HG02610 (cell line): ENCODE measurements around the gene TMEM235.
"Not testable (repeated sequence)": the region's sequence is repeated elsewhere in the genome, so short reads cannot be mapped to it uniquely, and the experiment has no call there.

Experiments
- ATAC-seq: cut with Tn5 transposase; IDR thresholded peaks from one replicate; pipeline ENCODE4 v1.9.1; 2021; ENCODE audit warnings: mild to moderate bottlenecking, moderate library complexity; ENCODE audit not compliant: unreplicated experiment

The TMEM235 gene

DNA sequence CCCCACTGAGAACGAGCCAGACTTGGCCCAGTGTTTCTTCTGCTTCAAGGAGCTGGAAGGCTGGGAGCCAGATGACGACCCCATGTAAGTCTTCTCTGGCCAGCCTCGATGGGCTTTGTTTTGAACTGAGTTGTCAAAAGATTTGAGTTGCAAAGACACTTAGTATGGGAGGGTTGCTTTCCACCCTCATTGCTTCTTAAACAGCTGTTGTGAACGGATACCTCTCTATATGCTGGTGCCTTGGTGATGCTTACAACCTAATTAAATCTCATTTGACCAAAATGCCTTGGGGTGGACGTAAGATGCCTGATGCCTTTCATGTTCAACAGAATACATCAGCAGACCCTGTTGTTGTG is 16.7 kb upstream of the TMEM235 start:
- ATAC-seq: no peak

DNA sequence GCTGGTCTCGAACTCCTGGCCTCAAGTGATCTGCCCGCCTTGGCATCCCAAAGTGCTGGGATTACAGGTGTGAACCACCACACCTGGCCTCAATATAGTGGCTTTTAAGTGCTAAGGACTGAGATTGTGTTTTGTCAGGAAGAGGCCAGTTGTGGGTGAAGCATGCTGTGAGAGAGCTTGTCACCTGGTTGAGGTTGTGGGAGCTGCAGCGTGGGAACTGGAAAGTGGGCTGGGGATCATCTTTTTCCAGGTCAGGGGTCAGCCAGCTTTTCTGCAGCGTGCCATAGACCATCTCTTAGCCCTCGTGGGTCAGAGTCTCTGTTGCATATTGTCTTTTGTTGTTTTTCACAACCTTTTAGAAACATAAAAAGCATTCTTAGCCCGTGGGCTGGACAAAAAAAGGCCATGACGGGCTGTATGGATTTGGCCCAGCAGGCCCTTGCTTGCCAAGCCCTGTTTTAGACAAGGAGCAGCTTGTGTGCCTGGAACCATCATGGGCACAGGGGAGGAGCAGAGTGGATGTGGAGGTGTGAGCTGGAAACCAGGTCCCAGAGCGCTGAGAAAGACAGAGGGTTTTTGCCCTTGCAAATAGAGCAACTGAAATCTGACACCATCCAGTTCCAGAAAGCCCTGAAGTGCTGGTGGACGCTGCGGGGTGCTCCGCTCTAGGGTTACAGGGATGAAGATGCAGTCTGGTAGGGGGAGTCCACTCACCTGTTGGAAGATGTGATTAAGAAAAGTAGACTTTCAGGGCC is 11.9 kb upstream of the TMEM235 start:
- no peak for ATAC-seq

DNA sequence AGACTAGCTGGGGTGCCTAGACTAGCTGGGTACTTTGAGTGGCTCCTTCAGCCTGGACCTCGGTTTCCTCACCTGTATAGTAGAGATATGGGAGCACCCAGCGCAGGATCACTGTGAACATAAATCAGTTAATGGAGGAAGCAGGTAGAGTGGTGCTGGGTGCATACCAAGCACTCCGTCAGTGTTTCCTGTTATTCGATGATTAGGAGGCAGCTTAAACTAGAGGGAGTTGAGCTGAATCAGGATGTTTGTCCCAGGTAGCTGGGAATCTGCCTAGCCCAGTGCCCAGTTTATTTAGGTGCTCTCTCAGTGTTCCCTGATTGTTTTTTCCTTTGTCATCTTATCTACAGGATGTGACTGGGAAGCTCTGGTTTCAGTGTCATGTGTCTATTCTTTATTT is 8.4 kb upstream of the TMEM235 start:
- ATAC-seq: no peak

DNA sequence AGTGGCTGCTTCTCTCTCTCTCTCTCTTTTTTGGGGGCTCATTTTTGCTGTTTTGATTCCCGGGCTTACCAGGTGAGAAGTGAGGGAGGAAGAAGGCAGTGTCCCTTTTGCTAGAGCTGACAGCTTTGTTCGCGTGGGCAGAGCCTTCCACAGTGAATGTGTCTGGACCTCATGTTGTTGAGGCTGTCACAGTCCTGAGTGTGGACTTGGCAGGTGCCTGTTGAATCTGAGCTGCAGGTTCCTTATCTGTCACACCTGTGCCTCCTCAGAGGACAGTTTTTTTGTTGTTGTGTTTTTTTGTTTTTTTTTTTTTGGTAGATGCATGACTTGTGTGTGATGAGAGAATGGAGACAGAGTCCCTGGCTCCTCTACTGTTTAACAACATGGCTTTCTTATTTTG is 7.7 kb upstream of the TMEM235 start:
- ATAC-seq: no peak

DNA sequence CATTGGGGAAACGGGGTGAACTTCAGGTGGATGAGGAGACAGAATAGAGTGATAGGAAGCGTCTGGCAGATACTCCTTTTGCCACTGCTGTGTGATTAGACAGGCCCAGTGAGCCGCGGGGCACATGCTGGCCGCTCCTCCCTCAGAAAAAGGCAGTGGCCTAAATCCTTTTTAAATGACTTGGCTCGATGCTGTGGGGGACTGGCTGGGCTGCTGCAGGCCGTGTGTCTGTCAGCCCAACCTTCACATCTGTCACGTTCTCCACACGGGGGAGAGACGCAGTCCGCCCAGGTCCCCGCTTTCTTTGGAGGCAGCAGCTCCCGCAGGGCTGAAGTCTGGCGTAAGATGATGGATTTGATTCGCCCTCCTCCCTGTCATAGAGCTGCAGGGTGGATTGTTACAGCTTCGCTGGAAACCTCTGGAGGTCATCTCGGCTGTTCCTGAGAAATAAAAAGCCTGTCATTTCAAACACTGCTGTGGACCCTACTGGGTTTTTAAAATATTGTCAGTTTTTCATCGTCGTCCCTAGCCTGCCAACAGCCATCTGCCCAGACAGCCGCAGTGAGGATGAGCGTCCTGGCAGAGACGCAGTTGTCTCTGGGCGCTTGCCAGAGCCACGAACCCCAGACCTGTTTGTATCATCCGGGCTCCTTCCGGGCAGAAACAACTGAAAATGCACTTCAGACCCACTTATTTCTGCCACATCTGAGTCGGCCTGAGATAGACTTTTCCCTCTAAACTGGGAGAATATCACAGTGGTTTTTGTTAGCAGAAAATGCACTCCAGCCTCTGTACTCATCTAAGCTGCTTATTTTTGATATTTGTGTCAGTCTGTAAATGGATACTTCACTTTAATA is 7.0 kb upstream of the TMEM235 start:
- ATAC-seq: no peak

DNA sequence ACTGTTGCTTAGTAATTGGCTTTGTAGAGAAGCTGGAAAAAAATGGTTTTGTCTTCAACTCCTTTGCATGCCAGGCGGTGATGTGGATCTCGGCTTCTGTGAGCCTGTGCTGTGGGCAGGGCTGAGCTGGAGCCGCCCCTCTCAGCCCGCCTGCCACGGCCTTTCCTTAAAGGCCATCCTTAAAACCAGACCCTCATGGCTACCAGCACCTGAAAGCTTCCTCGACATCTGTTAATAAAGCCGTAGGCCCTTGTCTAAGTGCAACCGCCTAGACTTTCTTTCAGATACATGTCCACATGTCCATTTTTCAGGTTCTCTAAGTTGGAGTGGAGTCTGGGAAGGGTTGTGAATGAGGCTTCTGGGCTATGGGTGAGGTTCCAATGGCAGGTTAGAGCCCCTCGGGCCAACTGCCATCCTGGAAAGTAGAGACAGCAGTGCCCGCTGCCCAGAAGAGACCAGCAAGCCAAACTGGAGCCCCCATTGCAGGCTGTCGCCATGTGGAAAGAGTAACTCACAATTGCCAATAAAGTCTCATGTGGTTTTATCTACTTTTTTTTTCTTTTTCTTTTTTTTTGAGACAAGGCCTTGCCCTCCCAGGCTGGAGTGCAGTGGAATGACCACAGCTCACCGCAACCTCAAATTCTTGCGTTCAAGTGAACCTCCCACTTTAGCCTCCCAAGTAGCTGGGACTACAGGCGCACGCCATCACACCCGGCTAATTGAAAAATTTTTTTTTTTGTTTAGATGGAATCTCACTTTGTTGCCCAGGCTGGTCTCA is 6.2 kb upstream of the TMEM235 start:
- no peak for ATAC-seq

DNA sequence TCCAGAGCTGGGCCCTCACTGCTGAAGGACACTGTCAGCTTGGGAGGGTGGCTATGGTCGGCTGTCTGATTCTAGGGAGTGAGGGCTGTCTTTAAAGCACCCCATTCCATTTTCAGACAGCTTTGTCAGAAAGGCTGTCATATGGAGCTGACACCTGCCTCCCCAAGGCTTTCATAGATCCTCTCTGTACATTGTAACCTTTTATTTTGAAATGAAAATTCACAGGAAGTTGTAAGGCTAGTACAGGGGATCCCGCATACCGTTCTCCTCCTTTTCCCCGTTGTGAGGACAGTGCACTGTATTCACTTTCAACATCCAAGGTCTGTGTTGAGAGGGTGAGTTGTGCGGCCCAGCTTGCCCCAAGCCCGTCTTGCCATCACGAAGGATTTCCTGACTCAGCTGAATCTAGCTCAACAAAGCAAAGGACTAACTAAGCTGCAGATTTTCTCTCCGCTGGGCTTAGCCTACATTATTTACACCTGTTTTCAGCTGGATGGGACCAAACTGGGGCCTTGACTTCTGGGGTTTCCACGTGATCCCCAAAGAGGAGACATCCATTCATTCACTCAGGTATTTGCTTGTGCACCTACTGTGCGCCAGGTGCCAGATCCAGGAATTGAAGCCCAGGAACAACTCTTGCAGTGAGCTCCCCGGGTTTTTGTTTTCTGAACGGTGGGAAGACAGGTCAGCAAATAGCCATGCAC is 5.2 kb upstream of the TMEM235 start:
- no peak for ATAC-seq

DNA sequence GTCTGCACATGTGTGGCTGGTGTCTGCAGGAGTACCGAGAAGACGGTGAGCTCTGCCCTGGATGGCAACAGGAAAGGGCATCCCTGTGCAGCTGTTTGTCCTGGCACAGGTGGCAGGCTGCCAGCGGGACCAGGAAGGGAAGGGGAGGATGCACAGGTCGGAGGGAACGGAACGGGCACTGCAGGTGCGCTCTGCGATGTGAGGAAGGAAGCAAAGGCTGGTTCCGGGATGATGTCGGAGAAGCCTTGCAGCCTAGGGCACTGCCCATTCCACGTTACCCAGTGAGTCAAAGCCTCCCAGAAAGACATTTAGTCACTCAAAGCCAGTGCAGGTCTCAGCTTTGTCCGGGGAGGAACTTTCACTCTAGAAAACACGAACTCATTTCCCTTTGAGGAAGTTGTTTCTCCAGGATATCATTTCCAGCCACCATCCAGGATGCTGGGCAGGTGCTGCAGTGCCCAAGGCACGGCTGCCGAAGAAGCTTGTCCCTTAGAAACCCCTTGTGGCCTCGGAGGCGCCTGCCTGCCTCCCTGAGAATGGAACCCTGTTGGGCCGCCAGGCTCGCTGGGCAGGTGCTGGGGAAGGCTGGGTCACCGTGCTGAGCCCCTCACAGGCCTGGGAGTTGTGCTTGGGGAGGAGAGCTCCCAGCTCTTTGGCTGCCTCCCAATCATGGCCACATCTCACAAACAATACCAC is 4.5 kb upstream of the TMEM235 start:
- no peak for ATAC-seq

DNA sequence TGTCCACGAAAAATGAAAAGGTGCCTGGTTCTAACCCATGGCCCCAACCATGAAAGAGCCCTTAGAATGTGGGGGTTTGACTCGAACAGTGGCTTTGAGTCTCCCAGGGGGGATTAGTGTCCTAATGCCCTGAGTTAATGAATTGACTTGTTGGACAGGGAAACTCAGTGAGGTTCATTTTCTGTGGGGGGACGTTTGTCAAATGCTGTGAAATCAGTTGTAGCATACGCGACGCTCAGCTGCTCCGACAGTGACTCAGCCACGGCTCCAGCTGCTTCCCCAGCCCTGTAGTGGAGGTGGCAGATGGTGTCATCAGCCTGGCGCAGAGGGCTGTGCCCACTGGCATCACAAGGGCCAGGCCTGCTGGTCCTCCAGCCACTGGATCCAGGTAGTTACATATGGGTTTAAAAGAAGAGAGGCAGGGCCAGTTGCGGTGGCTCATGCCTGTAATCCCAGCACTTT is 3.9 kb upstream of the TMEM235 start:
- ATAC-seq: no peak

DNA sequence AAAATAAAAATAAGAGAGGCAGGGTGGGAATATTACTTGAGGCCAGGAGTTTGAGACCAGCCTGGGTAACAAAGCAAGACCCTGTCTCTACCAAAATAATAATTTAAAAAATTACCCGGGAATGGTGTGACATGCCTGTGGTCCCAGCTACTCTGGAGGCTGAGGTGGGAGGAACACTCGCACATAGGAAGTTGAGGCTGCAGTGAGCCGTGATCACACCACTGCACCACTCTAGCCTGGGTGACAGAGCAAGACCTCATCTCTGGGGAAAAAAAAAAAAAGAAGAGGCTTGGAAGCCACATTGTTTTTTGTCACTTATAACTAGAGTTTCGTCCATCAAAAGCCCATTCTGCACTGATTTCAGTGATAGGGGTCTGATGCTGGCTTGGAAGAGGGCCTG is 3.3 kb upstream of the TMEM235 start:
- ATAC-seq: no peak

DNA sequence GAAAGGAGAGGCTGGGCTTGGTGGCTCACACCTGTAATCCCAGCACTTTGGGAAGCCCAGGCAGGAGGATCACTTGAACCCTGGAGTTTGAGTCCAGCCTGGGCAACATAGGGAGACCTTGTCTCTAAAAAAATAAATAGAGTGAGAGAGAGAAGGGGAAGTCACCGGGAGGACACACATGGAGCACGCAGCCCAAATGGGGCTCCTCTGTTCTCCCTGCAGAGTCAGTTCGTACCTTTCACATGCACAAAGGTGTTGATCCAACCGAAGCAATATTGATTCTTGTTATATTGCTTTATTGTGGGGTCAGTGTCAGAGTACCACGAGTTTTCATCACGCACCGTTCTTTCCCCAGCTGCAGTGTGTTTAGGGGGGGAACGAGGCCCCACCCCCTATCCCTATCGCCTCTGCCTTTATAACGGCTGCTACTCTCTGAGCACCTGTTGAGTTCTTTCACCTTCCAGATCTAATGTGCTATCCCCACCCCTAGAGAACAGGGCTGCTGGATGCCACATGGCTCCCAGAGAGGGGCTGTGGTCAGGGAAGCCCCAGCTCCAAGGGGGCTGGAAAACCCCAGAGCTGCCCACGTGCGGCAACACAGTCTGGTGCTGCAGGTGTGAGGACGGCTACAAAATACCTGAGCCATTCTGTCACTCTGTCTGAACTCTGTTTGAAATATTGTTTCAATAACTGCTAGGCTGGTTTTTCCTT is 1.0 kb upstream of the TMEM235 start:
- no peak for ATAC-seq

DNA sequence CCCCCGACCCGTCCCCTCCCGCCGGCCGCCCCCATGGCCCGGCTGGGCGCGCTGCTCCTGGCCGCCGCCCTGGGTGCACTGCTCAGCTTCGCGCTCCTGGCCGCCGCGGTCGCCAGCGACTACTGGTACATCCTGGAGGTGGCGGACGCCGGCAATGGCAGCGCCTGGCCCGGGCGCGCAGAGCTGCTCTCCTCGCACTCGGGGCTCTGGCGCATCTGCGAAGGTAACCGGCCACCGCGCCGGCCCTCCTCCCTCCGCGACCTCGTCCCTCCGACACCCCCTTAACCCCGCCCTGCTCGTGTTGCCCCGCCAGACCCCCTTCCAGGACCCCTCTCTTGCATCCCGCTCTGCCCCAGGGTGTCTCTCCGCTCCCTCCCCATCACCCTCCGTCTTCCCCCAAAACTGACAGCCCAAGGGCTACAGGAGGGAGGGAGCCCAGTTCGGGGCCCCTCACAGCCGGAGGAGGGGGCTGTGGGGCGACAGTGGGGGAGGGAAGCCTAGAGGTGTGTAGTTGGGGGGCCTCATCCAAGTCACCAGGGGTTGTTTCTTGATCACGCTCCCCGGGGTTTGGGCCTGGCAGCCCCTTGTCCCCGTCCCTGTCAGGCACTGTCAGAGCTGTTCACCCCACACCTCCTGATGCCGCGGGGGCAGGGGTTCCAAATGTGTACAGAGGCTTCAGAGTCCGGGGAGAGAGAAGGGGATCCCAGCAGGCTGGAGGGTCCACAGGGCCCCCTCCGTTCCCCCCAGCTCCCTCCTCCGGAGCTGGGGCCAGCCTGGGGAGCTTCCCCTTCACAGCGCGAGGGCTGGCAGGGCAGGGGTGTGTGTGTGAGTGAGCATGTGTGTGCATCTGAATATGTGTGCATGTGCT is 794 bp downstream of the TMEM235 start:
- ATAC-seq: no peak

DNA sequence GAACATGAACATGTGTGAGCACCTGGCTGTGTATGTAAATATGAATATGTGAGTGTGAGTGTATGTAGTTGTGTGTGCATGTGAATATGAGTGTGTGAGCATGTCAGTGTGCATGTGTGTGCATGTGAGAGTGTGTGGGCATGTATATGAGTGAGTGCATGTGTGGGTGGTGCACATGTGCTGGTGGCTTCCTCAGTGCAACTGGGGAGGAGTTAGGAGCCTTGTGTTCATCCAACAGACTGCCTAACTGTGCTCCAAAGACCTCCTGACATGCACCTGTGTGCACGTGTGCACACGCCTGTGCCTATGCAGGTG is 1.4 kb downstream of the TMEM235 start:
- no peak for ATAC-seq

DNA sequence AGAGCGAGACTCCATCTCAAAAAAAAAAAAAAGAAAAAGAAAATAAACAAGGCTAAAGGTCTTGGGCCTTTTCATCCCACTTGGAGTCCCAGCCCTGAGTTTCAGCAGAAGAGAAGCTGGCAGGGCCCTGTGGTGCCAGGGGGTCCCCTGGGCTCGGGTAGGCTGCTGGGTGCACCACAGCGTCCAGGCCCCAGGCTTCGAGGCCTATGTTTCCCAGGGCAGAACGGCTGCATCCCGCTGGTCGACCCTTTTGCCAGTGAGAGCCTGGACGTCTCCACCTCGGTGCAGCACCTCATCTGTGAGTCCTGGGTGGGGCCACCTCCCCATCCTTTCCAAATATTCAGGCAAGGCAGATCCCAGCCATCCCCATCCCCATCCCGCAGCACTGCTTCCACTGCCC is 2.2 kb downstream of the TMEM235 start:
- no peak for ATAC-seq

DNA sequence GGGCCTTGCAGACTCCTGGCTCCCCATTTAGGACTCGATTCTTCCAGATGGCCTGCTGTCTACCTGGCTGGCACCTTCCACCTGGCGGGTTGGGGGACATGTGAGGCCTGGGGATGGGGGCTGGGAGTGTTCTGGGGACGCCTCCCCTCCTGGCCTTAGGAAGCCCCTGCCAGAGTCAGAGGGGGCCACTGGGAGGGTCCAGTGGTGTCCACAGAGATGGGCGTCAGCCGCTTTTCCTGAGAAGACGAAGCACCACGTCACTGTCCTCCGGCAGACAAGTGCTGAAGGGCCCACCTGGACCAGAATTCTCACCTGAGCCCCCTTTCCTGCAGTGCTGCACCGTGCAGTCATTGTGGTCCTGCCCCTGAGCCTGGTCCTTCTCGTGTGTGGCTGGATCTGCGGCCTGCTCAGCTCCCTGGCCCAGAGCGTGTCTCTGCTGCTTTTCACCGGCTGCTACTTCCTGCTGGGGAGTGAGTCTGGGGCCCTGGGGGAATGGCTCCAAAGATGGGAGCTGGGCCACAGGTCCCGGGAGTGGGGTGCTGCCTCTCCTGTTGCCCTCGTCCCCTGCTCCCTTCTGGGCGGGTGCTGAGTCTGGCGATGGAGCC is 2.9 kb downstream of the TMEM235 start:
- no peak for ATAC-seq

DNA sequence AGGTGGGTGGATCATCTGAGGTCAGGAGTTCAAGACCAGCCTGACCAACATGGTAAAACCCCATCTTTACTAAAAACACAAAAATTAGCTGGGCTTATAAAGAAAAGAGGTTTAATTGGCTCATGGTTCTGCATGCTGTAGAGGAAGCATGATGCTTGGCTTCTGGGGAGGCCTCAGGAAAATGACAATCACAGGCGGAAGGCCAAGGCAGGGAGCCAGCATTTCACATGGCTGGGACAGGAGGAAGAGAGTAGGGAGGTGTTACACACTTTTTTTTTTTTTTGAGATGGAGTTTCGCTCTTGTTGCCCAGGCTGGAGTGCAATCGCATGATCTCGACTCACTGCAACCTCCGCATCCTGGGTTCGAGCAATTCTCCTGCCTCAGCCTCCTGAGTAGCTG is 3.6 kb downstream of the TMEM235 start:
- ATAC-seq: not testable (repeated sequence)

DNA sequence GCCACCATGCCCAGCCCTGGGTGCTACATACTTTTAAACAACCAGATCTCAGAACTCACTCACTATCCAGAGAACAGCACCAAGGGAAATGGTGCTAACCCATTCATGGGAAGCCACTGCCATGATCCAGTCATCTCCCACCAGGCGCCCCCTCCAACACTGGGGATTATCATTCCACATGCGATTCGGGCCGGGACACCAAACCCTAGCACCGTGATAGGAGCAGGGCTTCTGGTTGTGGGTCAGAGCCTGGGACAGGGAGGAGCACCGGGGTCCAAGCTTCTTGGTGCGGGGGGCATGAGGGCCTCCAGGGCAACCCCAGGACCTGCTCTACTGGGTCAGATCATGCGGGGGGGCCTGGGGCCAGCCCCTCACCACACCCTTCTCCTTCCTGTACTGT is 4.5 kb downstream of the TMEM235 start:
- ATAC-seq: no peak

DNA sequence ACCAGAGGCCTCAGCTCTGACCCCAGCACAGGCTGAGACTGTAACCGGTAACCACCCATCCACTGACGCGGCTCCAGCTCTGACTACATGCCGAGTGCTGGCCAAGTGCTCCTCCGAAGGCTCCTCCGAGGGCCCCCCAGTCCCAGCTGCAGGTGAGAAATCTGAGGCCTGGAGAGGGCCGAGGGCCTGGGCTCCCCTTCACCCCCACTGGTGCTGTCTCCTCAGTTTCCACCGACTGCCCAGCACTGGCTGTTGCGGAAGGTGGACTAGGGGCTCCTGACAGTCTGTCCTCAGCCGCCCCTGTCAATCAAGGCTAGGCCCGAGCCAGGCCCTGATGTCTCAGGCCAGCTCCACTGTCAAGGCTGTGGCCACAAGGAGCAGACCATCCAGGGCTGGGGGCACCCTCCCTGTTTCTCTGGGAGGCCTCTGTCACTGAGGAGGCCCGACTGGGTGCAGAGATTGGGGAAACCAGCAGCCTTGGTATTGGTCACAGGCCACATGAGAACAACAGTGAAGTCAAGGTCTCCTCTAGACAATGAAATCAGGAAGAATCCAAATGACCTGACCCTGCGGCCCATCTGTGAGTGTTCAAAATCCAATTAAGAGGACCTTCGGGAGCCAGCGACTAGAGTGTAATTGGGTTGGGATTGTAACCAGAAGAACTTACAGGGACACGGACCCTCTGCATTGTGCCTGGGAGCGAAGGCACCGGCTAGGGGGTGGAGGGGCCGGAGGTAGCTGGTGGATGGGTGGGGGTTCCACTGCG is 5.1 kb downstream of the TMEM235 start:
- ATAC-seq: no peak
